ENCODE measurements around the gene ISG15.
"Not testable (repeated sequence)": the region's sequence is repeated elsewhere in the genome, so short reads cannot be mapped to it uniquely, and the experiment has no call there.

GRCh38 chr1:991275-991674 lies 22.0 kb upstream of the ISG15 start:
- not testable (repeated sequence) for TF ChIP-seq POLR2A, CTCF (IDR thresholded peaks at IDR 0.05)
